SK-N-SH (cell line): ENCODE measurements around the gene PLIN4. TPM values are rescaled to one million over a fixed set of nuclear protein-coding genes. Genes with fewer than 3 reads are reported as not detected.

ENCODE experiments used
- CTCF ChIA-PET: fragments of 300-600, 350-600 bp; formaldehyde crosslinking; extraction: SDS; loops from one replicate; lab custom pipeline; 2021; lab: Yijun Ruan, JAX
- POLR2A ChIA-PET: fragments of 350-600 bp; sonication (Branson Sonifier 250); formaldehyde crosslinking; extraction: SDS; loops from one replicate; lab custom pipeline; 2020; ENCODE audit warnings: antibody characterized with exemption, inconsistent platforms; lab: Yijun Ruan, JAX
- DNase-seq: peaks from one replicate; pipeline ENCODE4 v3.0.0; 2012
- H2AFZ ChIP-seq: fragments of 200-600 bp; sonication (generic); 2 replicates; pipeline ENCODE4 v1.8.1; 2016; ENCODE audit warnings: antibody characterized with exemption, mild to moderate bottlenecking, low read depth
- H3F3A ChIP-seq: fragments of 200-600 bp; sonication (generic); replicated peaks from 2 replicates; pipeline ENCODE3; 2016; ENCODE audit warnings: antibody characterized with exemption, mild to moderate bottlenecking; ENCODE audit not compliant: insufficient read depth
- H3K27ac ChIP-seq, 2 experiments: fragments of 200-500 bp in 1 of 2; fragments of 200-600 bp in 1 of 2; sonication (Bioruptor generic) in 1 of 2; sonication (generic), shearing (Covaris generic) in 1 of 2; 2 replicates each; pipeline versions ENCODE4 v1.5.1 to v1.6.1; 2014 to 2016; ENCODE audit warnings: low read depth in 2 of 2, inconsistent platforms in 1 of 2, low read length in 1 of 2, mild to moderate bottlenecking in 1 of 2, mixed read lengths in 1 of 2
- H3K27me3 ChIP-seq: fragments of 200-600 bp; sonication (generic), shearing (Covaris generic); 2 replicates; pipeline ENCODE4 v1.6.1; 2016; ENCODE audit warnings: mixed run types; ENCODE audit not compliant: insufficient read depth
- H3K36me3 ChIP-seq, 2 experiments: fragments of 200-500 bp in 1 of 2; fragments of 200-600 bp in 1 of 2; sonication (Bioruptor generic) in 1 of 2; sonication (generic) in 1 of 2; replicated peaks in 1 of 2; 2 replicates each; pipeline versions ENCODE3 to v1.5.1; 2014 to 2016; ENCODE audit warnings: low read length in 1 of 2, mild to moderate bottlenecking in 1 of 2; ENCODE audit not compliant: insufficient read depth in 2 of 2, control insufficient read depth in 1 of 2
- H3K4me1 ChIP-seq, 2 experiments: fragments of 200-500 bp in 1 of 2; fragments of 200-600 bp in 1 of 2; sonication (Bioruptor generic) in 1 of 2; sonication (generic), shearing (Covaris generic) in 1 of 2; 2 replicates each; pipeline versions ENCODE4 v1.5.1 to v1.6.1; 2014 to 2016; ENCODE audit warnings: low read depth in 1 of 2, low read length in 1 of 2, mixed run types in 1 of 2; ENCODE audit not compliant: insufficient read depth in 2 of 2, control insufficient read depth in 1 of 2
- H3K4me2 ChIP-seq: fragments of 200-600 bp; sonication (generic), shearing (Covaris generic); 2 replicates; pipeline ENCODE4 v1.6.1; 2017; ENCODE audit warnings: mixed run types
- H3K4me3 ChIP-seq, 2 experiments: fragments of 200-500 bp in 1 of 2; fragments of 200-600 bp in 1 of 2; sonication (Bioruptor generic) in 1 of 2; sonication (generic), shearing (Covaris generic) in 1 of 2; 2 replicates each; pipeline versions ENCODE4 v1.5.1 to v1.8.1; 2014 to 2016; ENCODE audit warnings: low read depth in 2 of 2, inconsistent platforms in 1 of 2, low read length in 1 of 2, mild to moderate bottlenecking in 1 of 2, mixed read lengths in 1 of 2, moderate library complexity in 1 of 2
- H3K79me2 ChIP-seq: fragments of 200-600 bp; sonication (generic); 2 replicates; pipeline ENCODE4 v1.8.1; 2017; ENCODE audit warnings: mild to moderate bottlenecking; ENCODE audit not compliant: insufficient read depth
- H3K9ac ChIP-seq: fragments of 200-600 bp; sonication (generic); 2 replicates; pipeline ENCODE4 v1.6.1; 2017; ENCODE audit warnings: mixed run types
- H3K9me2 ChIP-seq: fragments of 200-600 bp; sonication (generic); 2 replicates; pipeline ENCODE4 v1.6.1; 2017; ENCODE audit warnings: mixed run types
- H3K9me3 ChIP-seq: fragments of 200-600 bp; sonication (generic); 2 replicates; pipeline ENCODE4 v1.6.1; 2017; ENCODE audit warnings: mixed run types, mild to moderate bottlenecking, moderate library complexity
- H4K20me1 ChIP-seq: fragments of 200-600 bp; sonication (generic); 2 replicates; pipeline ENCODE4 v1.6.1; 2017; ENCODE audit warnings: mild to moderate bottlenecking, mixed run types; ENCODE audit not compliant: insufficient read depth
- CTCF ChIP-seq: fragments of 200-600 bp; sonication (generic); IDR thresholded peaks from 2 replicates; pipeline ENCODE4 v1.6.1; 2017; ENCODE audit warnings: antibody characterized with exemption, mild to moderate bottlenecking, moderate library complexity
- ELF1 ChIP-seq: IDR thresholded peaks from 2 replicates; pipeline ENCODE4 v1.4.0; 2012
- FOXM1 ChIP-seq: IDR thresholded peaks from 2 replicates; pipeline ENCODE4 v1.4.0; 2012; ENCODE audit warnings: low read depth, mild to moderate bottlenecking
- JUND ChIP-seq: IDR thresholded peaks from 2 replicates; pipeline ENCODE4 v1.4.0; 2012
- MAX ChIP-seq: IDR thresholded peaks from 2 replicates; pipeline ENCODE4 v1.4.0; 2012; ENCODE audit warnings: low read depth
- MXI1 ChIP-seq: IDR thresholded peaks from 2 replicates; pipeline ENCODE4 v1.6.1; 2012; ENCODE audit warnings: mild to moderate bottlenecking, low read depth, low read length, improper control_type of control experiment
- PBX3 ChIP-seq: IDR thresholded peaks from 2 replicates; pipeline ENCODE4; 2012
- REST ChIP-seq: IDR thresholded peaks from 2 replicates; pipeline ENCODE4 v1.6.1; 2012; ENCODE audit warnings: mild to moderate bottlenecking, low read depth, low read length, moderate library complexity
- RXRA ChIP-seq: IDR thresholded peaks from 2 replicates; pipeline ENCODE4 v1.4.0; 2012; ENCODE audit warnings: low read depth, mild to moderate bottlenecking, borderline replicate concordance
- TAF1 ChIP-seq: IDR thresholded peaks from 2 replicates; pipeline ENCODE4 v1.6.1; 2012; ENCODE audit warnings: low read depth, mild to moderate bottlenecking, low read length, moderate library complexity, borderline replicate concordance
- TCF12 ChIP-seq: IDR thresholded peaks from 2 replicates; pipeline ENCODE4 v1.4.0; 2012
- TEAD4 ChIP-seq: IDR thresholded peaks from 2 replicates; pipeline ENCODE4 v1.4.0; 2012; ENCODE audit warnings: mild to moderate bottlenecking, borderline replicate concordance; ENCODE audit not compliant: insufficient read depth
- USF2 ChIP-seq: fragments of 150-350 bp; IDR thresholded peaks from 2 replicates; pipeline ENCODE4 v1.6.1; 2017; ENCODE audit warnings: antibody characterized with exemption, low read length, low read depth, borderline replicate concordance
- ZBTB33 ChIP-seq: IDR thresholded peaks from 2 replicates; pipeline ENCODE4 v1.4.0; 2012; ENCODE audit warnings: low read depth, borderline replicate concordance
- WGBS: methylation state at CpG from one replicate; pipeline ENCODE4 v1.1.6; 2017; ENCODE audit warnings: low lambda C conversion rate; 5-methylcytosine and 5-hydroxymethylcytosine counted together
- polyA plus RNA-seq, 3 experiments: library from polyadenylated mRNA; depleted of rRNA; stranded (reverse); fragments of >200 nt; gene quantifications; 2 replicates each; pipeline ENCODE4 v1.2.3, GENCODE V29; 2012

PLIN4 gene
- polyA plus RNA-seq, 1 of the 3 experiments (the other 2 are of a cell fraction), result 0.07 TPM

- TF ChIP-seq REST (no peak), TAF1 (no peak), JUND (no peak), PBX3 (no peak), RXRA (no peak), ZBTB33 (no peak), CTCF (no peak), USF2 (no peak)
Measured at GRCh38 chr19:4500841-4501591, 17.3 kb downstream of the PLIN4 start (continued).

GRCh38 chr19:4499855-4500254 is 18.4 kb downstream of the PLIN4 start:
- H3K4me3 ChIP-seq, result no peak overlapping the region
- no peak overlapping the region for H2AFZ ChIP-seq
- ChIA-PET POLR2A (no interaction called here), CTCF (interaction anchor here (0.6 kb wide), 1 partner anchor 88 kb away, joined by 3 read pairs; no protein-coding TSS in a partner anchor)
- H3K9ac ChIP-seq, result no peak overlapping the region
- peaks cover 3% of the 10 kb centered on the region for H3F3A ChIP-seq
- peaks cover 4 to 55% of the 10 kb centered on the region in 2 experiments for H3K36me3 ChIP-seq
- H3K79me2 ChIP-seq, result no peaks in the 10 kb centered on the region
- H3K27ac ChIP-seq, result no peak overlapping the region
- no peaks in the 10 kb centered on the region for H3K4me1 ChIP-seq
- no peaks in the 10 kb centered on the region for H4K20me1 ChIP-seq
- H3K9me3 ChIP-seq, result no peaks in the 10 kb centered on the region
- no peaks in the 10 kb centered on the region for H3K27me3 ChIP-seq
- 98% methylated on average over 13 of the region's 15 CpGs for WGBS
- no peak for DNase-seq
- H3K4me2 ChIP-seq, result no peak overlapping the region
- H3K9me2 ChIP-seq, result no peaks in the 10 kb centered on the region
- TF ChIP-seq TEAD4 (no peak), REST (no peak), FOXM1 (no peak), ELF1 (no peak), MAX (no peak), TCF12 (no peak), MXI1 (no peak), USF2 (no peak)
